OCI-LY3 (cell line): ENCODE data around the gene FSHR.

ENCODE experiments used
- EZH2phosphoT487 ChIP-seq: fragments of 200-600 bp; shearing (Covaris generic); IDR thresholded peaks from 2 replicates; pipeline ENCODE4 v1.6.1; 2018; ENCODE audit warnings: antibody characterized with exemption, mixed run types, low read depth
- TF ChIP-seq, protein P1 (sequence below): fragments of 200-600, 300-600 bp; sonication (generic); IDR thresholded peaks from 2 replicates; pipeline ENCODE4 v1.5.1; 2014; ENCODE audit warnings: antibody characterized with exemption, low read length, low read depth

DNA sequence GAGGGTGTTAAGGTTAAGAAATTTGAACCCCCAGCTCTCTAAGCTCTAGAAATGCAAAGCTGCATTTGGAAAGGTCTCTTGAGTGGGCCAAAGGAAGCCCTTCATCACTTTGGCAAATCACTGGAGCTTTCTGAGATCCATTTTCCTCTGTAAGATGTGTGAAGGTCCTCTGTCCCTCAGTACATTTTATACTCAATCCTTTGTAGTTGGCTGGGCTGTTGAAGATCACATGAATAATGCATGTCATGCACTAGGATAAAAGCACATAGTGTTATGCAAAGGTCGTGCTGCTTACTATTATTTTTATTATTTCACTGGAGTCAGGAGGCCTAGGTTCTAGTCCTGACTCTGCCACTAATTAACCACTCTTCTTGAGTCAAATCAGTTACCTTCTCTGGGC is 124.9 kb downstream of the FSHR start:
- TF ChIP-seq, protein P1, sequence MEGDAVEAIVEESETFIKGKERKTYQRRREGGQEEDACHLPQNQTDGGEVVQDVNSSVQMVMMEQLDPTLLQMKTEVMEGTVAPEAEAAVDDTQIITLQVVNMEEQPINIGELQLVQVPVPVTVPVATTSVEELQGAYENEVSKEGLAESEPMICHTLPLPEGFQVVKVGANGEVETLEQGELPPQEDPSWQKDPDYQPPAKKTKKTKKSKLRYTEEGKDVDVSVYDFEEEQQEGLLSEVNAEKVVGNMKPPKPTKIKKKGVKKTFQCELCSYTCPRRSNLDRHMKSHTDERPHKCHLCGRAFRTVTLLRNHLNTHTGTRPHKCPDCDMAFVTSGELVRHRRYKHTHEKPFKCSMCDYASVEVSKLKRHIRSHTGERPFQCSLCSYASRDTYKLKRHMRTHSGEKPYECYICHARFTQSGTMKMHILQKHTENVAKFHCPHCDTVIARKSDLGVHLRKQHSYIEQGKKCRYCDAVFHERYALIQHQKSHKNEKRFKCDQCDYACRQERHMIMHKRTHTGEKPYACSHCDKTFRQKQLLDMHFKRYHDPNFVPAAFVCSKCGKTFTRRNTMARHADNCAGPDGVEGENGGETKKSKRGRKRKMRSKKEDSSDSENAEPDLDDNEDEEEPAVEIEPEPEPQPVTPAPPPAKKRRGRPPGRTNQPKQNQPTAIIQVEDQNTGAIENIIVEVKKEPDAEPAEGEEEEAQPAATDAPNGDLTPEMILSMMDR, result no peak
- no peak for TF ChIP-seq EZH2phosphoT487
